GM21528 (cell line): ENCODE results near the gene NAPEPLD.
"Not testable (repeated sequence)": the region's sequence is repeated elsewhere in the genome, so short reads cannot be mapped to it uniquely, and the experiment has no call there.

Experiments
- ATAC-seq: cut with Tn5 transposase; IDR thresholded peaks from one replicate; pipeline ENCODE4 v1.9.1; 2021; ENCODE audit warnings: mild to moderate bottlenecking, moderate library complexity; ENCODE audit not compliant: unreplicated experiment, low FRiP score

Gene NAPEPLD

DNA sequence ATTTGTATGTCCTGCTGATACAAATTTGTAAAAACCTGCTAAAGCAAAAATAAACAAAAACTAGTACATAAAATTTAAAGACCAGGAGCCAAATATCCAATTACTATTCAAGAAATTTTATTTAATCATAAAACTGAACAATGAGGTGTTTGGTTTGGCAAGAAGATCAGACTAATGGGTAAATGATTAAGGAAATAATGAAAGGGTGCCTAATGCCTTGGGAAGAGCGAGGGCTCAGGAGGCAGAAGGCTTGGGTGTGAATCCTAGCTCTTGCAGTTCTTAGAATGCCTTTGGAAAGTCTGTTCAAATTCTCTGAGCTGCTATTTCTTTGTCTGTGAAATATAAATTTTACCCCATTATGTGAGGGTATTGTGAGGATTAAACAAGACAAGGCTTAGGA, 32.4 kb downstream of the NAPEPLD start:
- no peak for ATAC-seq

DNA sequence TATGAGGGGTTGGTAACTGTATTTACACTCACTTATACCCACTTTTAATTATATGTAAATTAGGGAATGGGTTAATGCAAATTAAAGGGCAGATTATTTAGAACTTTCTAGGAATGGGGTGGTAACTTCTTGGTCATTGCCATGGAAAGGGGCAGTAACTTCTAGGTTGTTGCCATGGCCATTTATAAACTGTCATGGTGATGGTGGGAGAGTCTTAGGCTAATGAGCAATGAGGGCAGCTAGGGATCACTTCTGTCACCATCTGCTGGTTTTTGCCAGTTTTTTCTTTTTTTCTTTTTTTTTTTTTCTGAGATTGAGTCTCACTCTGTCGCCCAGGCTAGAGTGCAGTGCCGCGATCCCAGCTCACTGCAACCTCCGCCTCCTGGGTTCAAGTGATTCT, 33.1 kb downstream of the NAPEPLD start:
- ATAC-seq, result no peak

DNA sequence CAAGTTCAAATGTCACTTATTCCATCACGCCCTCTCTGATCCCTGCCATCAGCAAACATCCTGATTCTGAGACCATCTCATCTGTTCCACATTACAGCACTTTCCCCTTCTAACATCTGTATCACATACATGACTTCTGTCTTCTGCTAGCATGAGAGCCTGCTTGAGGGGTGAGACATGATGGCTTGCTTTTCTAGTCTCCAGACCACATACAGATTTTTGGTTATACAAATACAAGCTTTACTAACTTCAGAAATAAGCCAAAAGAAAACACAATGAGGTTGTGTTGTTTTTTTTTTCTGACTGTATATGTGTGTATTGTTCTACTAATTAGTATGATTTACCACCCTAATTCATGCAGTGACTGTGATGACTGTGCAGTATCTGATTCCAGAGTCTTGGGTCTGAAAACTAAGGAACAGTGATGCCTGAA, 34.3 kb downstream of the NAPEPLD start:
- no peak for ATAC-seq

GRCh38 chr7:103113164-103113563, 35.7 kb downstream of the NAPEPLD start:
- no peak for ATAC-seq

DNA sequence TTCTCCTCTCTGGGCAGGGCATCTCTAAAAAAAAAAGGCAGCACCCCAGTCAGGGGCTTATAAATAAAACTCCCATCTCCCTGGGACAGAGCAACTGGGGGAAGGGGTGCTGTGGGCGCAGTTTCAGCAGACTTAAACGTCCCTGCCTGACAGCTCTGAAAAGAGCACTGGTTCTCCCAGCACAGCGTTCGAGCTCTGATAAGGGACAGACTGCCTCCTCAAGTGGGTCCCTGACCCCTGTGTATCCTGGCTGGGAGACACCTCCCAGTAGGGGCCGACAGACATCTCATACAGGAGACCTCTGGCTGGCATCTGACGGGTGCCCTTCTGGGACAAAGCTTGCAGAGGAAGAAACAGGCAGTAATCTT, 42.2 kb downstream of the NAPEPLD start:
- ATAC-seq, result not testable (repeated sequence)

DNA sequence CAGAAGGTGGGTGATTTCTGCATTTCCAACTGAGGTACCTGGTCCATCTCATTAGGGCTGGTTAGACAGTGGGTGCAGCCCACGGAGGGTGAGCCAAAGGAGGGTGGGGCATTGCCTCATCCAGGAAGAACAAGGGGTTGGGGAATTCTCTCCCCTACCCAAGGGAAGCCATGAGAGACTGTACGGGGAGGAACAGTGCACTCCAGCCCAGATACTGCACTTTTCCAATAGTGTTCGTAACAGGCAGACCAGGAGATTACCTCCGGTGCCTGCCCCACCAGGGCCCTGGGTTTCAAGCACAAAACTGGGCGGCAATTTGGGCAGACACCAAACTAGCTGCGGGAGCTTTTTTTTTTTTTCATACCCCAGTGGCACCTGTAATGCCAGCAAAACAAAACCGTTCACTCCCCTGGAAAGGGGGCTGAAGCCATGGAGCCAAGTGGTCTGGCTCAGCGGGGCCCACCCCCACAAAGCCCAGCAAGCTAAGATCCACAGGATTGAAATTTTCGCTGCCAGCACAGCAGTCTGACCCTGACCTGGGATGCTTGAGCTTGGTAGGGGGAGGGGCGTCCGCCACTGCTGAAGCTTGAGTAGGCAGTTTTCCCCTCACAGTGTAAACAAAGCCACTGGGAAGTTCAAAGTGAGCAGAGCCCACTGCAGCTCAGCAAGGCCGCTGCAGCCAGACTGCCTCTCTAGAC, 42.7 kb downstream of the NAPEPLD start:
- no peak for ATAC-seq

GRCh38 chr7:103101543-103101942, 47.4 kb downstream of the NAPEPLD start:
- ATAC-seq, result no peak

DNA sequence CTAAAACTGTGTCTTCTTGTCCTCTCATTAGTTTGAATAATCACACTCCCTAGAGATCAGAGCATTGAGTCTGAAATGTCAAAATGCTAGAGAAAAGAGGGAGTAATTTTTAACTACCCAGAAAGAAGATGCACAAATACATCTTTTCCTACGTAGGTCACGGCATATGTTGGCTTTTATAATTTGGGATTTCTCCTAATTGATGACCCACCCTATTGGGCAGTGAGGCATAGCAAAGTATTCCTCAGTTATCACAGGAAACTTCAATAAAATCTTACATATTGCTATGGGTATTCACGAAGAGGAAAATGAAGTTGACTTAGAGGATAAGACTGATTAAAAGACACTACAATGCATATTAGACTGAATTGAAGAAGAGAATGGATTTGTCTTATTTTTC, 48.6 kb downstream of the NAPEPLD start:
- no peak for ATAC-seq

DNA sequence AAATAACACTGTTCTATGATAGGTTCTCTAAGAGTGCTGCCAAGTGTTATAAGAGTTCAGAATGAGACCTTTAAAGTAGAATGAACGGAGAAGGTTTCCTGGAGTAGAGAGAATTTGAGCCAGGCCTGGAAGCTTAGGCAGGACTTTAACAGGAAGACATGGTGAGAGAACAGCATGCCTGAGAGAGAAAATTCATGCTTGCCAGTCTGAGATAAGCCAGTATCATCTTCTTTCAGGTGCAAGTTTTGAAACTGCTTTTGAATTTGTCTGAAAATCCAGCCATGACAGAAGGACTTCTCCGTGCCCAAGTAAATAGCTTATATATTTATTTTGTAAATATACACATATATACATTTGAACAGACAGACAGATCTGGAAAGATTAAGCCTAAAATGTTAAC, 51.9 kb downstream of the NAPEPLD start:
- ATAC-seq, result no peak

- not testable (repeated sequence) for ATAC-seq
Measured at GRCh38 chr7:103095558-103095957, 53.3 kb downstream of the NAPEPLD start.

GRCh38 chr7:103094102-103094501, 54.8 kb downstream of the NAPEPLD start:
- ATAC-seq, result no peak

DNA sequence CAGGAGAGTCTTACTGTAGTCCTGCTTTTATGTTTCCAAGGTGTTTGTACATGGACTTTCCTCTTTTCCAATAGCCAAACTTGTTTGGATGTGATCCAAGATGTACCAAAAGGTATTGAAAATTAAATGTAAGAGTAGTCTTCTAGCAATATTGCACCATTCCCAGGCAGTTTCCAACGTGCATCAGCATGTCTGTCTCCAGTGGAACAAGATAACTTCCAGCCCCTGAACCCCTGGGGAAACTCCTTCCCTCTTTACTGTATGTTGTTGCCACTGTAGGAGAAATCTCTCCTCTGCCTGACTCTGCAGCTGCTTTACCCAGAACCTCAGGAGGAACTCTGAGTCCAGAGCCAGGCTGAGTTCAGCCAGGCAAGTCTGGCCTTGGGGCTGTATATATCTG, 55.5 kb downstream of the NAPEPLD start:
- no peak for ATAC-seq

GRCh38 chr7:103092321-103092720, 56.6 kb downstream of the NAPEPLD start:
- ATAC-seq, result not testable (repeated sequence)

GRCh38 chr7:103083210-103083609, 65.7 kb downstream of the NAPEPLD start:
- no peak for ATAC-seq

GRCh38 chr7:103082497-103082896, 66.4 kb downstream of the NAPEPLD start:
- ATAC-seq, result no peak

DNA sequence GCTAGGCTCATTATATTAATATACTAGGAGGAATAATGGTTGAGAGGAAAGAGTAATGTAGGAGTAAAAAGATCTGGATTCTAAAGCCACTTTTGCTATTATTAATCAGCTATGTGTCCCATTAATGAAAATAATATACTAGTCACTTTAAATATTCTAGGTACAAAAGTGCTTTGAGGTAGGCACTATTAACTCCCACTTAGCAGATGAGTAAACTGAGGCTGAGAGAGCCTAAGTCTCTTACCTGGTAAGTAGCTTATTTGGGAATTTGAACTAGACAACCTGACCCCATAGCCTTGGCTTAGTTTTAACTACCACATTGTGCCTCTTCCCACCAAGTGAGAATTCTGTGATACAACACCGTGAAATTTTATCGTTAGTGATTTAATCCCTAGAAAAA, 68.0 kb downstream of the NAPEPLD start:
- no peak for ATAC-seq

- no peak for ATAC-seq
Measured at GRCh38 chr7:103079836-103080235, 69.1 kb downstream of the NAPEPLD start.

DNA sequence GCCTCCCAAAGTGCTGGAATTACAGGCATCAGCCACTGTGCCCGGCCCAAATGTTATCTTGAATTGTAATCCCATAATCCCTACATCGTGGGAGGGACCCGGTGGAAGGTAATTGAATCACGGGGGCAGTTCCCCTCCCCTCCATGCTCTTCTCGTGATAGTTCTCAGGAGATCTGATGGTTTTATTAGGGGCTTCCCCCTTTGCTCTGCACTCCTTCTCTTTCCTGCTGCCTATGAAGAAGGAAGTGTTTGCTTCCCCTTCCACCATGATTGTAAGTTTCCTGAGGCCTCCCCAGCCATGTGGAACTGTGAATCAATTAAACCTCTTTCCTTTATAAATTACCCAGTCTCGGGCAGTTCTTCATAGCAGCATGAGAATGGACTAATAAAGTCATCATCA, 70.7 kb downstream of the NAPEPLD start:
- not testable (repeated sequence) for ATAC-seq

DNA sequence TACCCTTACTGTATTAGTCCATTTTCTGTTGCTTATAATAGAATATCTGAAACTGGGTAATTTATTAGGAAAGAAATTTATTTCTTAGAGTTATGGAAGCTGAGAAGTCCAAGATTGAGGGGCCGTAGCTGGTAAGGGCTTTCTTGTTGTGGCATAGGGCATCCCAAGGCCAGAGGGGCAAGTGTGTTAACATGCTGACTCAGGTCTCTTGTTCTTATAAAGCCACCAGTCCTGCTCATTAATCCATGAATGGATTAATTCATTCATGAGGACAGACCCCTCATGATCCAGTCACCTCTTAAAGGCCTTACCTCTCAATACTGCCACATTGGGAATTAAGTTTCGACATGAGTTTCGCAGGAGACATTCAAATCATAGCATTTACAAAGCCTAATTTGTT, 71.6 kb downstream of the NAPEPLD start:
- ATAC-seq, result no peak

GRCh38 chr7:103076764-103077163, 72.1 kb downstream of the NAPEPLD start:
- no peak for ATAC-seq

GRCh38 chr7:103075337-103075918, 73.5 kb downstream of the NAPEPLD start:
- ATAC-seq, result peak; percentile 58

DNA sequence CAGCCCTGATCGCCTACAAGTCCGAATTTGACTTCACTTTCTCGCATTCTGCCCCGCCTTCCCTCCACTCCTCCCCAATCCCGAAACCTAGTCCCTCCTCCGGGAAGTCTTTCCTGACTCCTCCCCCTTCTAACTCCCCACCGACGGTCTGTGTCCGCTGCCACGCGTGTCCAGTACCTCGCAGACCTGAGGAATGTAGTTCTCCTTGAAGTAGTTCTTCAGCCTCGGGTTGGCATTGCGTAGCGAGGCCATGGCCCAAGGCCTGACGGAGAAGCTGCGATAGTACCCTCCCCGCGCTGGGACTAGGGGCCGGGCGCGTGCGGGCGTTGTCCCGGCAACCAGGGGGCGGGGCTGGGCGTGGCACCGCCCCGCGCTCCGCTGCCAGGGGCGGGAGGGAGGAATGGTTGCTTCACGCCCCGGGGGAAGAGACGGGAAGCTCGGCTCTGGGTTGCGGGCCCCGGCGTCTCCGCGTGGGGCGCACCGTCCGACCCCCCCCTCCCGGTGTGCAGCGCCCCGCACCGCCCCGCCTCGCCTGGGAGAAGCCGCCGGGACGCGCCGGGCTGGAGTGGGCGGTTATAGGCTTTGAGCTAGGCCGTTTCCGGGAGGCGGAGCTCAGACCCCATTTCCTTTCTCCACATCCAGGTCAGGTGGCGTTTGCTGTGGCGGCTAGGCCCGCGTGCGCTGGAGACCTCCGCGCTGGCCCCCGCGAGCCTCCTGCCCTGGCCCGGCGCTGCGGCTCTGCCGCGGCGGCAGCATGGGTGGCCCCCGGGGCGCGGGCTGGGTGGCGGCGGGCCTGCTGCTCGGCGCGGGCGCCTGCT, 74.2 kb downstream of the NAPEPLD start, which contains the start of the genes ARMC10 and FBXL13:
ARMC10 (plus strand) TSS at position 622 of the 818 bp plus-strand sequence; CDS start at position 755, 133 bp downstream.
FBXL13 (minus strand) TSS at position 278 of the 818 bp plus-strand sequence.
- ATAC-seq, result peak; percentile 89
